HTR-8/SVneo (cell line): Measurements from ENCODE around the gene ECEL1.

Source experiments
- DNase-seq: peaks from one replicate; pipeline ENCODE4 v3.0.0; 2011; ENCODE audit warnings: low spot score, mixed read lengths; ENCODE audit not compliant: insufficient read length
- FAIRE-seq: peaks from 2 replicates; lab custom pipeline; 2011; peaks lifted over from hg19 to GRCh38; lab: Jason Lieb, UNC

ECEL1 gene

GRCh38 chr2:232523682-232524597 lies 36.3 kb upstream of the ECEL1 start:
- DNase-seq (peak; percentile 50), FAIRE-seq (peak; percentile 42)

- FAIRE-seq (no peak), DNase-seq (no peak)
Observed at GRCh38 chr2:232523402-232523681, 35.7 kb upstream of the ECEL1 start.

- no peak for FAIRE-seq
Observed at GRCh38 chr2:232522623-232523401, 35.2 kb upstream of the ECEL1 start.

GRCh38 chr2:232521959-232522622 lies 34.5 kb upstream of the ECEL1 start:
- DNase-seq: peak; percentile 75
- FAIRE-seq: no peak

More at GRCh38 chr2:232522623-232523401, 35.2 kb upstream of the ECEL1 start:
- DNase-seq: no peak

GRCh38 chr2:232521098-232521497 lies 33.5 kb upstream of the ECEL1 start:
- FAIRE-seq: no peak
- DNase-seq: no peak

GRCh38 chr2:232520489-232520888 lies 32.9 kb upstream of the ECEL1 start:
- FAIRE-seq (no peak), DNase-seq (no peak)

GRCh38 chr2:232519581-232520438 lies 32.2 kb upstream of the ECEL1 start, which contains the start of gene PRSS56:
TSS of gene PRSS56 (plus strand) at chr2:232520388. CDS start at chr2:232520599, 211 bp downstream.
- no peak for FAIRE-seq
- no peak for DNase-seq

GRCh38 chr2:232518844-232519243 lies 31.2 kb upstream of the ECEL1 start:
- DNase-seq (no peak), FAIRE-seq (no peak)

- FAIRE-seq: no peak
Observed at GRCh38 chr2:232516551-232516950, 28.9 kb upstream of the ECEL1 start.

GRCh38 chr2:232515639-232516038 lies 28.0 kb upstream of the ECEL1 start:
- DNase-seq: no peak
- FAIRE-seq: no peak

More at GRCh38 chr2:232516551-232516950, 28.9 kb upstream of the ECEL1 start:
- no peak for DNase-seq

- FAIRE-seq (no peak), DNase-seq (no peak)
Observed at GRCh38 chr2:232513353-232513752, 25.7 kb upstream of the ECEL1 start.

GRCh38 chr2:232512602-232513001 lies 25.0 kb upstream of the ECEL1 start:
- no peak for DNase-seq
- FAIRE-seq: no peak

GRCh38 chr2:232511336-232511890 lies 23.8 kb upstream of the ECEL1 start:
- DNase-seq (no peak), FAIRE-seq (no peak)

- FAIRE-seq (no peak), DNase-seq (no peak)
Observed at GRCh38 chr2:232508251-232508650, 20.6 kb upstream of the ECEL1 start.

- no peak for FAIRE-seq
- no peak for DNase-seq
Observed at GRCh38 chr2:232506709-232507108, 19.1 kb upstream of the ECEL1 start.

- FAIRE-seq (no peak), DNase-seq (no peak)
Observed at GRCh38 chr2:232505856-232506255, 18.2 kb upstream of the ECEL1 start.

- FAIRE-seq: no peak
- no peak for DNase-seq
Observed at GRCh38 chr2:232504438-232504837, 16.8 kb upstream of the ECEL1 start.

GRCh38 chr2:232503809-232504323 lies 16.2 kb upstream of the ECEL1 start:
- DNase-seq (no peak), FAIRE-seq (no peak)
